ENCODE results near the gene CHMP5.

The CHMP5 gene

DNA sequence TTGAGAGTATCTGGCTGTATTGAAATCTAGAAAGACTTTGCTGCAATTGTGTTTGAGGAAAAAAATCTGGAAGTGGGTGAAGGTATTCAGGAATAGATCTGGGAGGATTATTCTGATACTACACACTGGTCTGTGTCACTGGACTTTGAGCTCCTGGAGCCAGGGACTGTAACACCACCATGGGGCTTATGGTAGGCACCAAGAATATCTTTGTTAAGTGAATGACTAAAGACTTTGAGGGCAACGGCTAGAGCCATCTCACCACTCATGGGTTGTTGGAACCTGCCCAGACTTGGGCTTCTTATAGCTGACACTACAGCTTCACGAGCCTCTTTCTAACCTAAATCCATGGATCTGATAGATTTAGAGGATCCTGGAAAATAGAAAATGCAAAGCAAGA is 35.7 kb downstream of the CHMP5 start:
- DNase-seq (ENCODE audit: extremely low spot score), result no peak
- ChIA-PET POLR2A (interaction anchor here (0.5 kb wide), 1 partner anchor 15 kb away, joined by 3 read pairs; no protein-coding TSS in a partner anchor), CTCF (interaction anchor here (1.7 to 5.1 kb wide), 2 partner anchors 11 to 20 kb away, joined by 5 to 17 read pairs; partner anchors contain the start of gene NFX1)
- TF ChIP-seq CTCF (IDR thresholded peaks at IDR 0.05; ENCODE audit: control extremely low read depth, extremely low read depth, low read depth, missing control alignments), result no peak

DNA sequence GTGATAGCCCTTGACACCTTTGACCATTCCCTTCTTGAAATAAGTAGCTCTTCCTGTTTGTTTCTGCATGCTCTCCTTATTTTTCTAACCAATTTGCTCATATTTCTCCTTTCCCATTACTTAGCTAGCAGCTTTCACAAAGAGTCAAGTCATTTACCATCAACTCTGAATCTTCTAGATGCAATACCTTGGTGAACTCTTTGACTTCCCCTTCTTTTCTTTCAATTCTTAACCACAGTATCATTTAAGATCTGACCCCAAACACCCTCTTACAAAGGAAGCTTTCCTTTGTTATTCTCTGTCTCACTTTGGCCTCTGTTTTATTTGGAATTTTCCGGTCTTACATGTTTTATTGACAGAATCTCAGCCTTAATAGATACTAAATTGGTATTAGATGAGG is 39.5 kb downstream of the CHMP5 start:
- TF ChIP-seq CTCF (IDR thresholded peaks at IDR 0.05; ENCODE audit: control extremely low read depth, extremely low read depth, low read depth, missing control alignments), result no peak
- peak; percentile 25 for DNase-seq (ENCODE audit: extremely low spot score)
- CTCF ChIA-PET, result interaction anchor here (0.8 to 5.1 kb wide), 6 partner anchors 12 to 40 kb away, joined by 3 to 17 read pairs (median 6); partner anchors contain the start of genes BAG1 and CHMP5
- POLR2A ChIA-PET, result interaction anchor here (0.9 kb wide), 1 partner anchor 16 kb away, joined by 3 read pairs; no protein-coding TSS in a partner anchor

- no peak for TF ChIP-seq CTCF (IDR thresholded peaks at IDR 0.05; ENCODE audit: control extremely low read depth, extremely low read depth, low read depth, missing control alignments)
- POLR2A ChIA-PET, result no interaction called here
- DNase-seq (ENCODE audit: extremely low spot score), result no peak
- CTCF ChIA-PET, result interaction anchor here (1.5 kb wide), 1 partner anchor 9 kb away, joined by 6 read pairs; no protein-coding TSS in a partner anchor
Measured at GRCh38 chr9:33306037-33306436, 41.2 kb downstream of the CHMP5 start.

- TF ChIP-seq CTCF (IDR thresholded peaks at IDR 0.05; ENCODE audit: control extremely low read depth, extremely low read depth, low read depth, missing control alignments), result no peak
- POLR2A ChIA-PET, result no interaction called here
- CTCF ChIA-PET, result interaction anchor here (1.5 kb wide), 2 partner anchors 11 to 68 kb away, joined by 4 to 5 read pairs; no protein-coding TSS in a partner anchor
- DNase-seq (ENCODE audit: extremely low spot score), result no peak
Measured at GRCh38 chr9:33307067-33307466, 42.2 kb downstream of the CHMP5 start.

- TF ChIP-seq CTCF (IDR thresholded peaks at IDR 0.05; ENCODE audit: control extremely low read depth, extremely low read depth, low read depth, missing control alignments), result no peak
- ChIA-PET POLR2A (no interaction called here), CTCF (interaction anchor here (0.7 to 1.2 kb wide), 5 partner anchors 11 to 157 kb away, joined by 3 to 5 read pairs (median 4); partner anchors contain the start of gene NFX1)
- DNase-seq (ENCODE audit: extremely low spot score), result no peak
Measured at GRCh38 chr9:33309903-33310302, 45.1 kb downstream of the CHMP5 start.

- no peak for TF ChIP-seq CTCF (IDR thresholded peaks at IDR 0.05; ENCODE audit: control extremely low read depth, extremely low read depth, low read depth, missing control alignments)
- ChIA-PET CTCF (interaction anchor here (1.1 kb wide), 1 partner anchor 10 kb away, joined by 4 read pairs; no protein-coding TSS in a partner anchor), POLR2A (no interaction called here)
Measured at GRCh38 chr9:33310748-33311147, 45.9 kb downstream of the CHMP5 start.

More at GRCh38 chr9:33310748-33311147, 45.9 kb downstream of the CHMP5 start:
- no peak for DNase-seq (ENCODE audit: extremely low spot score)

Measured in GM10248 (cell line).